DMS53 (cell line): Measurements from ENCODE around the gene FXYD1.
"Not testable (repeated sequence)": the region's sequence is repeated elsewhere in the genome, so short reads cannot be mapped to it uniquely, and the experiment has no call there.

Source experiments
- DNase-seq: peaks from one replicate; lab custom pipeline; 2025; lab: John Stamatoyannopoulos, UW

FXYD1 gene

GRCh38 chr19:35125270-35125717, 13.3 kb upstream of the FXYD1 start:
- DNase-seq, result no peak

DNA sequence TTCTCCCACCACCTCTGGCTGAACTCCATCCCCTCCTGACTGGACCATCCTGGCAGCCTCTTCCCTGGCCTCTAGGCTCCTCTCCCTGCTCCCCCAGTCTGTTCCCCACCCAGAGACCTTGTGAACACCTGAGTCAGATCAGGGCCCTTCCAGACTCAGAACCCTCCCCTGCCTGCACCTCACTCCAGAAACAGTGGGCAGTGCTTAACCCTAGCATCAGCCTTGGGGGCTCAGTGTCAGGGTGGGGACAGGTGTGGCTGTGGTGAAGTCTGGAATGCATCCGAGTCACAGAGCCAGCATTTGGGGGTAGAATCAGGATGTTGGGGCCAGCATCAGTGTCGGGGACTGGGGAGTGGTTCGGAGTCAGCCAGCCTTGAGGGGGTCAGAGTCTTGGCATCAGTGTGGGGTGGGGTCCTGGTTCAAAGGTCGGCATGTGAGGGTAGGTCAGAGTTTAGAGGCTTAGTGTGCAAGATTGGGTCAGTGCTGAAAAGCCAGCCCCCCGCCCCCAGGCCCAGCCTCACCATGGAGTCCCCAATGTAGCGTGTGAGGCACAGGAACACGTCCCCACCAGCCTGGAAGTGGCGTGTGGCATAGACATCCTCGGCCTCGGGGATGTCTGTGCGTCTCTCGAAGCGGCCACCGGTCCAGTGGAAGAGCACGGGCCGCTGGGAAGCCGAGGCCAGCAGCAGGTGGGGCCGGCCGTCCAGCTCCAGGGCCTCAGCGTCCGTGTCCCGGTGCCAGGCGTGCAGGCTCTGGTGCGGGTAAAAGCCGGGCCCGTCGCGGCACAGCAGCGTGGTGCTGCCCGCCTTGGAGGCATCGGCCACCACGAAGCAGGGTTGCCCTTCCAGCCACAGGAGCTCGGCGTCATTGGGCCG, 12.6 kb upstream of the FXYD1 start:
- no peak for DNase-seq

GRCh38 chr19:35126624-35126959, 12.0 kb upstream of the FXYD1 start:
- DNase-seq, result no peak

DNA sequence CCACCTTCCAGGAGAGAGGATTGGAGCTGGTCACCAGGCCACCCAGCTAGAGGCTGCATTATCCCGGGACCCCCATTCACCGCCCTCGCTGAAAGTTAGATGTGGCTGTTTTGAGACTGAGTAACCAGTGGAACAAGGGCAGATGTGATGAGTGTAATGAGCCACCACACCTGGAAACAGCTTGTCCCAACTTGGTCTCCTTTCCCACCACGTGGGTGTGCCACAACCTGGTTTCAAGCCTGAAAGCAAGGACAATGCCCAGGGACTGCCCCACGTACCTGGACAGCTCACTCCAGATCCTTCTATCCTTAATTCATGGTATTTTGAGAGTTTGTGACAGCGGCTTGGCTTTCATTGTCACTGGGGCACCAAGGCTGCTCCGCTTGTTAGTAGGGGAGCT, 10.8 kb upstream of the FXYD1 start:
- no peak for DNase-seq

DNA sequence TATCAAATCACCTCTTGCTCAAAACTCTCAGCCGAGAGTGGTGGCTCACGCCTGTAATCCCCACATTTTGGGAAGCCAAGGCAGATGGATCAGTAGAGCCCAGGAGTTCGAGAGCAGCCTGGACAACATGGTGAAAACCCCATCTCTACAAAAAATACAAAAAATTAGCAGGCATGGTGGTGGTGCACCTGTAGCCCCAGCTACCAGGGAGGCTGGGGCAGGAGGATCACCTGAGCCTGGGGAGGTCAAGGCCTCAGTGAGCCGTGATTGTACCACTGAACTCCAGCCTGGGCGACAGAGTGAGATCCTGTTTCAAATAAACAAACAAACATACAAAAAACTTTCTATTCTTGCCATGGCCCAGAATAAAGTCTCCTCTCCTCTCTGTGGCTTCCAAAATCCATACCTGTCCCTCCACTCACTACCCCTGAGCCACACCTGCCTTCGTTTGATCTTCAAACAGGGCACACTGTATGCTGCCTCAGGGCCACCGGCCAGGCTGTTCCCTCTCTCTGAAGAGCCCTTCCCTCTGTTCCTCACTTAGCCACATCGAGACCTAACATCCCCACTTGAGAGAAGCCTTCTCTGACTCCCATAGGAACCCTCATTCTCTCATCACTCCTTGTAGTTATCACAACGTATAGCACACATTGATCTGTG, 10.1 kb upstream of the FXYD1 start:
- DNase-seq, result no peak

GRCh38 chr19:35129724-35130274, 8.8 kb upstream of the FXYD1 start:
- DNase-seq, result not testable (repeated sequence)

DNA sequence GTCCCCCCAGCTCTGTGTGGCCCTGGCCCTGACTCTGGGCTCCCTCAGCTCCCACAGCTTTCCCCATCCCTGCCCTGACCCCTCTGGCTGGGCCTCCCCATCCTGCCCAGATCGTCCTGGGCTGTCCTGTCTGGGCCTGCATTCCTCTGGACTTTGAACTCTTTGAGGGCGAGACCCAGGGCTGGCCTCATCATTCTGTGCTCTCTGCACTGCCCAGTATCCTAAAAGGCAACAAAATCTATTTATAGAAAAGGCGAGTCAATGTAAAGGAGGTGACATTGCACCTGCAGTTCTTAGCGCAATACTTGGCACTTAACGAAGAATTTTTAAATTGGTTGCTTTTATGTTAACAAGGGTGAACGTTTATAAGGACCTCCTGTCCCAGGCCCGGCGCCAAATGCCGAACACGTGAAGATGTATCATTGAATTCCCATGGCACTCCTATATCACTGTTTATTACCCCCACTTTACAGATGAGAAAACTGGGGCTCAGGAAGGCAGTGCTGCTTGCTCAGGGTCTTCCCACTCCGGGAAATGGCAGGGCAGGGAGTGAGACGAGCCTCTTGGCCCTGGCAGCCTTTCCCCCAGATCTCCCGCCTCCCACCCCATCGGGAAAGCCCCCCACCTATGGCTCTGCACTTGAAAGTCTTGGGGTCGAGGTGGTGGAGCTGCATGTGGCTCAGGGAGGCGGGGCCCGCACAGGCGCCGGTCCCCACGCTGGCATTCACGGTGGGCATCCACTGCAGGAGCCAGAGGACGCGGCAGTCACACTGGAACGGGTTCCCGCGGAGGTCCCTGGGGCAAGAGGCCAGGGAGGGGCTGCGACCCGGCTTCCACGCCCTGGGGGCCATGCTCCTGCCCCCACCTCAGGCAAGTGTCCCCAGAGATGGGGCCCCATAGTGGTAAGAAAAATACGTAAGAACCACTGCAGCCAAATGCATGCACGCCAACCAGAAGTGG, 7.6 kb upstream of the FXYD1 start:
- DNase-seq, result no peak

- no peak for DNase-seq
Observed at GRCh38 chr19:35132254-35132653, 6.4 kb upstream of the FXYD1 start.

DNA sequence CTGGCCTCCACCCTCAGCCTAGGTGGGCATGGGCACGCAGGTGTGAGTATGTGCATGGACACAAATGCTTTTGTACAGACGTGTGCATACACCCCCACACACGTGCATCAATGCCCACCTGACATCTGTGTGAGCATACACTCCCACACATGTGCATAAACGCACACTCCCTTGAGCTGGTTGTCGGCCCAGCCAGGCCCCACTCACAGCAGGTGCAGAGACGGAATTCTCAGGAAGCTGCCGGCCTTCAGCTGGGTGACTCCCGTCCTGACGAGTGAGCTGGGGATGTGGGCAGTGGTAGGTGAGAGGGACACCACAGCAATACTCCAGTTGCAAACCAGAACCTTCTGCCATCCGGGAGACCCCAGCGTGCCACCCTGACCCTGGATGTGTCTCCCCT, 4.8 kb upstream of the FXYD1 start:
- DNase-seq, result peak; percentile 30

- no peak for DNase-seq
Observed at GRCh38 chr19:35134601-35135242, 3.9 kb upstream of the FXYD1 start, which contains the start of gene LGI4. TSS of gene LGI4 (minus strand) at chr19:35135059. CDS start at chr19:35134680, 379 bp downstream.

DNA sequence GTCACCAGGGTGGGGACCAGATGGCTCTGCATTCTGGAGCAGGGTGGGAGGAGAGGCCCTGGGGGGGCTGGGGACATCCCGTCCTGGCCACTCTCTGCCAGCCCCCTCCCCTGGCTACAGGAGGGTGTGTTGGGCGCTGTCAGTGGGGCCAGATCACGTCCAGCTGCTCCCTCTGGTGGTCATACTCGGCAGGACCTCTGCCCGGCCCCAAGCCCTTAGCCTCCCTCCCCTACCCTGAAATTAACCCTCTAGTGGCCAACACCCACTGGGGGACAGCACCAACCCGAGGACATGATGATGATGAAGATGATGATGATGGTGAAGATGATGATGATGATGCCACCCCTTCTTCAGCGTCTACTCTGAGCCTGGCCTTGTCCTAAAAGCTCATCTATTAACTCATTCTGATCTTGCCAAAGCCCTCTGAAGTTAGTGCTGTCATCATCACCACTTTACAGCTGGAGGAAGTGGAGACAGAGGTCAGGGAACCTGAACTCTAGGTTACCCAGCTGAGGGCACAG, 3.2 kb upstream of the FXYD1 start:
- DNase-seq, result peak; percentile 79

DNA sequence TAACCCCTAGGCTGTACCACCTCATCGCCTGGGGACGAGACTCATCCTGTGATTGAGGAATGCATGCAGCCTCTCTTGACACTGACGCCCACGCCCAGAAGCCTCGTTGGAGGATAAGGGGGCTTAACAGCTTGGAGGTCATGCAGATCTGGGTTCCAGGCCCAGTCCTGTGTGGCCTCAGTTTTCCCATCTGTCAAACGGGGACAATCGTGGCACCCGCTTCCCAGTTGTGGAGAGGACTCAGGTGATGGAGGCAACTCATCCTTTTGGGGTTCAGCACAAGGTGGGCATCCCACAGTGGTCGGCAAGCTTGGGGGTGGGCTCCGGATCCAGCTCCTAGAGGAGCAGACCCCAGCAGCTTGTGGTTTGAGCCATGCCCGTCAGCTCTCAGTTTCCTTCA, 2.4 kb upstream of the FXYD1 start:
- no peak for DNase-seq

DNA sequence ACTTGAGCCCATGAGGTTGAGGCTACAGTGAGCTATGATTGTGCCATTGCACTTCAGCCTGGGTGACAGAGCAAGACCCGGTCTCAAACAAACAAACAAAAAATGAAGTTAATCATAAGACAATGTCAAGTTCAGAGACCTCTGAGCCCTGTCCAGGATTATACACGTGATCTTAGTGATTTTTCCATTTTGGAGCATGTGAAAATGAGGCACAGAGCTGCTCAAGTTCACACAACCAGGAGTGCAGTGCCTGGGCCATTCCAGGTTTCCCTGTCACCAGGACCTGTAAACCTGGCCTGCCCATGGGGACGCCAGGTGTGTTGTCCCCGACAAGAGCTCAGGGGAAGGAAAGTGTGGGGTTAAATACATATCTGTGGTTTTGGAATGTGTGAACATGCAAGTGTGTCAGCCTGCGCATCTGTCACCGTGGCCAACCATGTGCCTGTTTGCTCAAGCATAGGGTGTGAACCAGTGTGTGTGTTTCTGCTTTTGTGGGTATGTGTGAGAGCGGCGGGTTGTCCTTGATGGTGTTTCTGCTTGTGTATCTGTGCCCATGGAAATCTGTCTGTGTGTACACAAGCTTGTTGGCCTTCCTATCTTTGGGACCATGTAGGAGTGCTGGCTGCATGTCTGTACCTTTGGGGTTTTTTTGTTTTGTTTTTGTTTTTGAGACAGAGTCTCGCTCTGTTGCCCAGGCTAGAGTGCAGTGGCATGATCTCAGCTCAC, 1.5 kb upstream of the FXYD1 start:
- DNase-seq, result peak; percentile 39

DNA sequence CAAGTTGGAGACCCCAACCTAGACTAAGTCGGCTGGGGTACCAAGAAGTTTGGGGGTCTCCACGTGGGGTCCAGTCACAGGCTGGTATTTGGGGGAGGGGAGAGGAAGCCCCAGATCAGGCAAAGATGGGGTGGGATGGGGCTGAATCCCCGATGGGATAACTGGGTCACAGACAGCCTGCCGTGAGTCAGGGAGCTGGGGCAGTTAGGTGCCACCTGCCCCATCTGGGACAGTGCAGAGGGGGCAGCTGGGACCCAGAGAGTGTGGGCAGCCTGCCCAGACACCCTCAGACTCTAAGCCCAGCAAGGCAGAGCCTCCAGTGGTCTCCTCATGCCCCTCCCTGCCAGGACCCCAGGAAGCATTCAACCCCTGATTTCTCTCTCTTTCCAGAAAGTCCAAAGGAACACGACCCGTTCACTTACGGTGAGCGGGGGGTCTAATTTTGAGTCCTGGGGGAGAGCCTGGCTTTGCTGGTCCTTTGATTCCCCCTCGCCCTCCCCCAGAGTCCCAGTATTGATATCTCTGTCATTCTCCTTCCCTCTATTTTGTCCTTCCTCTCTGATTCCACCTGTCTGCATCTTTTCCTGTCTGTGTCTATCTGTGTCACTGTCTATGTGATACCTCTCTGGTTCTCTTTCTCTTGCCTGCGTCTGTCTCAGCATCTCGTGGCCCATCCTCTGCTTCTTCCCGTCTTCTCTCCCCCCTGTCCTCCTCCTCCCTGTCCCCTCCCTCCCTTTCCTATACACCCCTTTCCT, 1.8 kb downstream of the FXYD1 start:
- peak; percentile 61 for DNase-seq

DNA sequence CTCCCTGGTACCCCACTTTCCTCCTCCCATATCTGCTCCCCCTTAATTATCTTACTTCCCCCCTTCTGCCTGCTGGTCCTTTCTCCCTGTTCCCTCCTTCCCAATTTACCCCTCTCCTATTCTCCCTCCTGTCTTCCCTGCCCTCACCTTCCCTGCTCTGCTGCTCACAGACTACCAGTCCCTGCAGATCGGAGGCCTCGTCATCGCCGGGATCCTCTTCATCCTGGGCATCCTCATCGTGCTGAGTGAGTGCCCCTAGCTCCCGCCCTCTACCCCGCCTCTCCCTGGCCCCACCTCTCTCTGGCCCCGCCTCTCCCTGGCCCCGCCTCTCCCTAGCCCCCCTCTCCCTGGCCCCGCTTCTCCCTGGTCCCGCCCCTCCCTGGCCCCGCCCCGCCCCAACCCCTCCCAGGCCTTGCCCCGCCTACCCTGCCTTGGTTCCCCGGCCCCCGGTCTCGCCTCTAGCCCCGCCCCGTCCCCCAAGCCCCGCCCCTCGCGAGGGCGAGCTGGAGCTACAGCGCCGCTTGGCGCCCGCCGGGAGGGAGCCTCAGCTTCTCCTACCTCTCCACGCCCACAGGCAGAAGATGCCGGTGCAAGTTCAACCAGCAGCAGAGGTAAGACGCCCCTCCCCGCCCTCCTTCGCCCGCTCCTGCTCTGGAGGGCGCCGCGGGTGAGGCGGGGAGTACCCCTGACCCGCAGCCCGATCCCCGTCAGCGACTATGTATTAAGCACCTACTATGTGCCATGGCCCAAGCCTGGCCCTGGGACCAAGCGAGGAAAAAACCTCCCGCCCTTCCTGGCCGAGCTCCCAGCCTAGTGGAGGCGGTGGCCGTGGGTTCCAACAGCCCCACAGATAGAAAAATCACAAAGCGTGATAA, 2.6 kb downstream of the FXYD1 start:
- peak; percentile 99 for DNase-seq

GRCh38 chr19:35141837-35142605, 3.4 kb downstream of the FXYD1 start:
- no peak for DNase-seq

- peak; percentile 90 for DNase-seq
Observed at GRCh38 chr19:35142606-35143230, 4.1 kb downstream of the FXYD1 start.
